ENCODE data around the gene FAT1.

Gene FAT1

GRCh38 chr4:186770481-186771175 lies 47.0 kb upstream of the FAT1 start:
- no peak overlapping the region for H2AK5ac ChIP-seq (ENCODE audit: low read length)
- H3K14ac ChIP-seq (ENCODE audit: low read length) = no peak overlapping the region
- H3K9me3 ChIP-seq (ENCODE audit: insufficient read depth, low read depth, low read length) = no peaks in the 10 kb centered on the region
- DNase-seq = peak in 1 of 2 donors; percentile 85
- no peak overlapping the region for H3K4ac ChIP-seq (ENCODE audit: low read depth, low read length)
- H3K18ac ChIP-seq (ENCODE audit: low read length) = no peak overlapping the region
- no peaks in the 10 kb centered on the region for H3K79me1 ChIP-seq (ENCODE audit: low read length)
- peaks cover 0 to 2% of the 10 kb centered on the region in 2 experiments for H3K4me1 ChIP-seq (ENCODE audit: control insufficient read depth in 1 of 2, insufficient read depth in 2 of 2, low read length in 2 of 2)
- no peak overlapping the region for H4K8ac ChIP-seq (ENCODE audit: low read depth, low read length)
- H3K27me3 ChIP-seq (ENCODE audit: insufficient read depth, low read length) = no peaks in the 10 kb centered on the region
- no peak overlapping the region for H3K23ac ChIP-seq (ENCODE audit: low read length)
- no peak overlapping the region for H4K91ac ChIP-seq (ENCODE audit: low read depth, low read length)
- H4K12ac ChIP-seq (ENCODE audit: low read depth, low read length) = no peak overlapping the region
- WGBS (ENCODE audit: extremely low coverage, insufficient coverage, insufficient read length) = no CpG with 5 or more reads among the region's 4 CpGs
- H3K79me2 ChIP-seq (ENCODE audit: control insufficient read depth, insufficient read depth, low read length, poor library complexity) = no peaks in the 10 kb centered on the region
- no peak overlapping the region for H2BK5ac ChIP-seq (ENCODE audit: low read depth, low read length, poor library complexity)
- H3K9ac ChIP-seq (ENCODE audit: low read length) = no peak overlapping the region
- H2BK120ac ChIP-seq (ENCODE audit: insufficient read depth, low read length, poor library complexity) = no peak overlapping the region
- H2AFZ ChIP-seq (ENCODE audit: insufficient read depth, low read length, poor library complexity) = no peak overlapping the region
- no peaks in the 10 kb centered on the region for H3K36me3 ChIP-seq (ENCODE audit: control insufficient read depth in 1 of 2, insufficient read depth in 2 of 2, low read length in 2 of 2)
- H3K4me2 ChIP-seq (ENCODE audit: low read length) = no peak overlapping the region
- no peak overlapping the region for H3K4me3 ChIP-seq (ENCODE audit: low read depth, low read length)
- no peak overlapping the region for H2BK12ac ChIP-seq (ENCODE audit: low read length)
- H3K27ac ChIP-seq (ENCODE audit: low read depth, low read length) = no peak overlapping the region

- H3K4me2 ChIP-seq (ENCODE audit: low read length) = no peak overlapping the region
- no peak overlapping the region for H3K4ac ChIP-seq (ENCODE audit: low read depth, low read length)
- no peak for DNase-seq
- no peak overlapping the region for H3K27ac ChIP-seq (ENCODE audit: low read depth, low read length)
- no peaks in the 10 kb centered on the region for H3K27me3 ChIP-seq (ENCODE audit: insufficient read depth, low read length)
- H3K4me1 ChIP-seq (ENCODE audit: control insufficient read depth in 1 of 2, insufficient read depth in 2 of 2, low read length in 2 of 2) = peaks cover 3 to 5% of the 10 kb centered on the region in 2 experiments
- H3K79me2 ChIP-seq (ENCODE audit: control insufficient read depth, insufficient read depth, low read length, poor library complexity) = no peaks in the 10 kb centered on the region
- no peak overlapping the region for H4K8ac ChIP-seq (ENCODE audit: low read depth, low read length)
- H3K9me3 ChIP-seq (ENCODE audit: insufficient read depth, low read depth, low read length) = no peaks in the 10 kb centered on the region
- H3K18ac ChIP-seq (ENCODE audit: low read length) = no peak overlapping the region
- no peaks in the 10 kb centered on the region for H3K79me1 ChIP-seq (ENCODE audit: low read length)
- H3K23ac ChIP-seq (ENCODE audit: low read length) = no peak overlapping the region
- H4K12ac ChIP-seq (ENCODE audit: low read depth, low read length) = no peak overlapping the region
- H3K36me3 ChIP-seq (ENCODE audit: control insufficient read depth in 1 of 2, insufficient read depth in 2 of 2, low read length in 2 of 2) = no peaks in the 10 kb centered on the region
- no peak overlapping the region for H3K4me3 ChIP-seq (ENCODE audit: low read depth, low read length)
- H2AFZ ChIP-seq (ENCODE audit: insufficient read depth, low read length, poor library complexity) = no peak overlapping the region
- H2BK5ac ChIP-seq (ENCODE audit: low read depth, low read length, poor library complexity) = no peak overlapping the region
- no peak overlapping the region for H2BK12ac ChIP-seq (ENCODE audit: low read length)
- H2BK120ac ChIP-seq (ENCODE audit: insufficient read depth, low read length, poor library complexity) = no peak overlapping the region
- no CpG with 5 or more reads among the region's 4 CpGs for WGBS (ENCODE audit: extremely low coverage, insufficient coverage, insufficient read length)
- no peak overlapping the region for H3K9ac ChIP-seq (ENCODE audit: low read length)
- H3K14ac ChIP-seq (ENCODE audit: low read length) = no peak overlapping the region
- no peak overlapping the region for H2AK5ac ChIP-seq (ENCODE audit: low read length)
- no peak overlapping the region for H4K91ac ChIP-seq (ENCODE audit: low read depth, low read length)
Observed at GRCh38 chr4:186767794-186768193, 44.1 kb upstream of the FAT1 start.

- H3K4me2 ChIP-seq (ENCODE audit: low read length) = peak overlapping the region; percentile 5
- no peak overlapping the region for H2AK5ac ChIP-seq (ENCODE audit: low read length)
- H2BK12ac ChIP-seq (ENCODE audit: low read length) = no peak overlapping the region
- H2BK120ac ChIP-seq (ENCODE audit: insufficient read depth, low read length, poor library complexity) = no peak overlapping the region
- WGBS (ENCODE audit: extremely low coverage, insufficient coverage, insufficient read length) = no CpG with 5 or more reads among the region's 18 CpGs
- no peaks in the 10 kb centered on the region for H3K79me2 ChIP-seq (ENCODE audit: control insufficient read depth, insufficient read depth, low read length, poor library complexity)
- H3K18ac ChIP-seq (ENCODE audit: low read length) = no peak overlapping the region
- H3K14ac ChIP-seq (ENCODE audit: low read length) = no peak overlapping the region
- H3K27ac ChIP-seq (ENCODE audit: low read depth, low read length) = no peak overlapping the region
- H2AFZ ChIP-seq (ENCODE audit: insufficient read depth, low read length, poor library complexity) = no peak overlapping the region
- H2BK5ac ChIP-seq (ENCODE audit: low read depth, low read length, poor library complexity) = no peak overlapping the region
- H3K23ac ChIP-seq (ENCODE audit: low read length) = no peak overlapping the region
- no peaks in the 10 kb centered on the region for H3K9me3 ChIP-seq (ENCODE audit: insufficient read depth, low read depth, low read length)
- H4K91ac ChIP-seq (ENCODE audit: low read depth, low read length) = no peak overlapping the region
- H4K8ac ChIP-seq (ENCODE audit: low read depth, low read length) = no peak overlapping the region
- H3K4me3 ChIP-seq (ENCODE audit: low read depth, low read length) = no peak overlapping the region
- no peak overlapping the region for H3K4ac ChIP-seq (ENCODE audit: low read depth, low read length)
- no peak overlapping the region for H4K12ac ChIP-seq (ENCODE audit: low read depth, low read length)
- no peak overlapping the region for H3K9ac ChIP-seq (ENCODE audit: low read length)
- H3K27me3 ChIP-seq (ENCODE audit: insufficient read depth, low read length) = no peaks in the 10 kb centered on the region
- H3K4me1 ChIP-seq (ENCODE audit: control insufficient read depth in 1 of 2, insufficient read depth in 2 of 2, low read length in 2 of 2) = peaks cover 3 to 5% of the 10 kb centered on the region in 2 experiments
- peak; percentile 94 to 97 for DNase-seq
- no peaks in the 10 kb centered on the region for H3K79me1 ChIP-seq (ENCODE audit: low read length)
- H3K36me3 ChIP-seq (ENCODE audit: control insufficient read depth in 1 of 2, insufficient read depth in 2 of 2, low read length in 2 of 2) = no peaks in the 10 kb centered on the region
Observed at GRCh38 chr4:186765673-186766546, 42.3 kb upstream of the FAT1 start.

- no peak overlapping the region for H2AFZ ChIP-seq (ENCODE audit: insufficient read depth, low read length, poor library complexity)
- no peak overlapping the region for H3K4me2 ChIP-seq (ENCODE audit: low read length)
- no peak overlapping the region for H4K12ac ChIP-seq (ENCODE audit: low read depth, low read length)
- no peak overlapping the region for H2BK12ac ChIP-seq (ENCODE audit: low read length)
- no peak overlapping the region for H3K4me3 ChIP-seq (ENCODE audit: low read depth, low read length)
- no peak overlapping the region for H3K4ac ChIP-seq (ENCODE audit: low read depth, low read length)
- H3K9me3 ChIP-seq (ENCODE audit: insufficient read depth, low read depth, low read length) = no peaks in the 10 kb centered on the region
- no peak overlapping the region for H2BK5ac ChIP-seq (ENCODE audit: low read depth, low read length, poor library complexity)
- H2AK5ac ChIP-seq (ENCODE audit: low read length) = no peak overlapping the region
- H3K14ac ChIP-seq (ENCODE audit: low read length) = no peak overlapping the region
- H3K18ac ChIP-seq (ENCODE audit: low read length) = no peak overlapping the region
- WGBS (ENCODE audit: extremely low coverage, insufficient coverage, insufficient read length) = no CpG with 5 or more reads among the region's 9 CpGs
- H3K9ac ChIP-seq (ENCODE audit: low read length) = no peak overlapping the region
- DNase-seq = peak in 1 of 2 donors; percentile 9
- no peaks in the 10 kb centered on the region for H3K79me1 ChIP-seq (ENCODE audit: low read length)
- H3K4me1 ChIP-seq (ENCODE audit: control insufficient read depth in 1 of 2, insufficient read depth in 2 of 2, low read length in 2 of 2) = peaks cover 3 to 5% of the 10 kb centered on the region in 2 experiments
- H3K27me3 ChIP-seq (ENCODE audit: insufficient read depth, low read length) = no peaks in the 10 kb centered on the region
- no peaks in the 10 kb centered on the region for H3K79me2 ChIP-seq (ENCODE audit: control insufficient read depth, insufficient read depth, low read length, poor library complexity)
- no peaks in the 10 kb centered on the region for H3K36me3 ChIP-seq (ENCODE audit: control insufficient read depth in 1 of 2, insufficient read depth in 2 of 2, low read length in 2 of 2)
- H3K23ac ChIP-seq (ENCODE audit: low read length) = no peak overlapping the region
- H4K8ac ChIP-seq (ENCODE audit: low read depth, low read length) = no peak overlapping the region
- H4K91ac ChIP-seq (ENCODE audit: low read depth, low read length) = no peak overlapping the region
- no peak overlapping the region for H2BK120ac ChIP-seq (ENCODE audit: insufficient read depth, low read length, poor library complexity)
- H3K27ac ChIP-seq (ENCODE audit: low read depth, low read length) = no peak overlapping the region
Observed at GRCh38 chr4:186765138-186765537, 41.5 kb upstream of the FAT1 start.
